Left renal cortex interstitium (tissue), 4 donors: Measurements from ENCODE around the gene HMCES. TPM values are rescaled to one million over a fixed set of nuclear protein-coding genes. Genes with fewer than 3 reads are reported as not detected.
"Not testable (repeated sequence)": the region's sequence is repeated elsewhere in the genome, so short reads cannot be mapped to it uniquely, and the experiment has no call there.

Experiments
- DNase-seq, 4 donors: peaks; one replicate each; pipeline ENCODE4 v3.0.0-alpha.2; 2013; ENCODE audit warnings: low read depth in 4 of 4, low spot score in 2 of 4, missing footprints in 1 of 4
- polyA plus RNA-seq, 4 donors: library from polyadenylated mRNA; unstranded; fragments of 120-200 nt; gene quantifications; one replicate each; pipeline ENCODE4 v1.2.1, GENCODE V29; 2013; ENCODE audit not compliant: insufficient read length in 4 of 4

The HMCES gene
- polyA plus RNA-seq, 4 donors, result 47.3 to 56.5 (median 53.3) TPM

DNA sequence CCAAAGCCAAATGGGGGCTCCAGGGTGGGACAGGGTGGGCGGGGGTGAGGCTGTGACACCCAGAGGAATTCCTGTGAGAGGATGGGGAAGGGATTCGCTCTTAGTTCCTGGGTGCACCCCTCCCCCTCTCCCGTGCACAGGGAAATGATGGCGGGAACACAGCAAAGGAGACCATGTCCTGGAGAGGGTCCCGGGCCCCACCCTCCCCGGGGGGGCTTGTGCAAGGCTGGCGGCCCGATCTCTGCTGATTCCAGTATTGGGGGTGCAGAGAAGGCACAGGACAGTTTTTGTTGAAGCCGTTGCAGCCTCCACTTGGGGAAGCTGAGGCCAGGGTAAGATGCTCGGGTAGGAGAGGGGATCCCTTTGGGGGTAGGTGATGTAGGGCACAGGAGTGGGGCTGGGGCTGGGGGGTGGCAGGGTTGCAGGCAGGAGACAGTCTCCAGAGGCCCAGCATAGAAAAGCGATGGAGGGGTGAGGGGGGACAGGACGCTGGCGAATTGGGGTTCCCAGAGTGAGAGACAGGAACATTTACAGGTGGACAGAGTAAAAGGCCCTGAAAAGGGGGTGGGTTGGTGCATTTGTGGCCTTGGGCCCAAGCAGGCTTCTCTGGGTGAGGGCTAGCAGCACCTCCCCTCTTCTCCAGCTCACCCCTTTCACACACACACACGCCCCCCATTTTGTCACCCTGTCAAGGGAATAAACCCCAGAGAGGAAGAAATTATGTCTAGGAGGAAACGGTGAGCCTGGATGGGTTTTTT is 38.5 kb downstream of the HMCES start:
- DNase-seq, result no peak

DNA sequence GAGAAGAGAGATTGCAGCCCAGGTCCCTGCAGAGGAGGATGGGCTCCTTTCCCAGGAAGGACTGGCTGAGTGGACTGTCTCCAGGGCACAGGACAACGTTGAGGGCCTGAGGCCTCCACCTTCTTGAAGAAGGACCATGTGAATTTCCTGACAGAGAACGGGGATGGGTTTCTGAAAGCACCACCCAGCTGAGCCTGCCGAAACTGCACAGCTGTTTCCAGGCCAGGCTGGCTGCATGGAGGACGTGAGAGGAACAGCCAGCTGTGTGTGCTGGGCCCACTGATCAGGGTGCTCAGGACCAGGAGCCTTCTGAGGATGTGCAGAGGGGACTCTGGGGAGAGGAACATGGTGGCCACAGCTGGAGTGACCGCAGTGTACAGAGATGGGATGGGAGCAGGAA is 39.2 kb downstream of the HMCES start:
- no peak for DNase-seq

DNA sequence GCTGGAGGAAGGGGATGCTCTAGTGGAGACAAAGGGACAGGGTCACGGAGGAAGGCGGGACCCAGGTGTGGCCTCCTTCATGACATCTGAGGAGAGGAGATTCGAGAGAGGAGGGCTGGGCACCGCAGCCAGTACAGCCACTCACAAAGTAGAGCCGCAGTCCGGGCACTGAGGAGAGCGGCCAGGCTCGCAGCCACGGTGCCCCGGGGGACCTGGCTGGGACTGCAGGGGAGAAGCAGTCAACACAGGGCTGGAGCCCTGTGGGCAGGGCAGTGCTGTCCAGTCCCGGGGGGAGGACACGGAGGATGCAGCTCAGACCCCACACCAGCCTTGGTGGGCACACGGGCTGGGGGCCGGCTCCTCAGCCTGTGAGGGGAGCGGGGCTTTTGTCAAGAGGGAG is 40.3 kb downstream of the HMCES start:
- no peak for DNase-seq

DNA sequence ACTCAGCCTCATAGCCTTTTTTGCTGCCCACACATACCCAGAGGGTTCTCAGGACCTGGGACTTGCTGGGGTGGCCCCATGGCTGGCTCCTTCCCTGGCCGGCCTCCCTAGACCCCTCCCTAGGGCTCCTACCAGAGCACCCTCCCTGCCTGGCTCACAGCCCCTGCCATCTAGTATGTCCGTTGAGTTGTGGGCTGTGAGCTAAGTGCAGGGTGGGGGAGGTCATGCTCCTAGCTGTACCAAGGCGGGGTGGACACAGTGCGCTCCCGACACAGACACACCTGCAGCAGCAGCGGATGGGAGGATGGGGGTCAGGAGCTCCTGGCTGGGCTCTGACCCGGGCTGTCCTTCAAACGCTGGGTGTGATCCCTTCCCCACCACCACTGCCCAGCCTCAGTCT is 41.6 kb downstream of the HMCES start:
- no peak for DNase-seq

DNA sequence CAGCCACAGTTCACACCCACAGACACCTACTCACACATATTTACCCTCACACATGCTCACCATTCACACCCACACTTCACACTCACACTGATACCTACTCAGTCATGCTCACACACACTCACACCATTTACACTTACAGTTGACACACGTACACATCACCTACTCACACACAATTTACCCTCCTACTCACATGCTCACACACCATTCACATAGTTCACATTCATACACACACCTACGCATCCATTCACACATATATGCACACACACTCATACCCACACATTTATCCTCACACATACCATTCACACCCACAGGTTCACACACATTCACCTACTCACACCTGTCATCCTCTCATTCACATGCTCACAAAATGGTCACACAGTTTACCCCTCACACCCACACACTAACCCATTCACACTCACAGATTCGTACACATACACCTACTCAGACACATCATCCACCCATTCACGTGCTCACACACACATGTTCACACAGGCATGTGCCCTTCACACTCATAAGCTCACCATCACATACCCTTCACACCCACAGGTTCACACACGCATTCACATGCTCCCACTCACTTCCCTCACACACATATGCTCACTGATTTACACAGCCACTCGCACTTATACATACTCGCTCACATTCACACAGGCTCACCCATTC is 42.3 kb downstream of the HMCES start:
- no peak for DNase-seq

DNA sequence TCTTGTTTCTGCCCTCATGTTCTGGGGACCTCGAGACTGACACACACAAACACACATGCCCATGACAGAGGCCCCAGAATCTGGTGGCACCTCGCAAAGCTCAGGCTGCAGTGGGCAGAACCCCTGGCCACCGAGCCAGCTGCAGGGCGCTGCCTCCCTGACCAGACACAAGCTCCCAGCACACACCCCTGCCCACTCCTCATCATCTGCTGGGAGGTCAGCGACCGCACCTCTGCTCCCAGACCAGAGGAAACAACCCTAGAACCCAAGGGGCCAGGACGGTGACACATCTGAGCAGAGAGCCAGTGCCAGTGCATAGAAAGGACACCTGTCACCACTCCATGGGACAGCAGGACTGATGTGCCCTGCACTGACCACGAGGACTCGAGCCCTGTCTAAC is 43.2 kb downstream of the HMCES start:
- DNase-seq, result no peak

DNA sequence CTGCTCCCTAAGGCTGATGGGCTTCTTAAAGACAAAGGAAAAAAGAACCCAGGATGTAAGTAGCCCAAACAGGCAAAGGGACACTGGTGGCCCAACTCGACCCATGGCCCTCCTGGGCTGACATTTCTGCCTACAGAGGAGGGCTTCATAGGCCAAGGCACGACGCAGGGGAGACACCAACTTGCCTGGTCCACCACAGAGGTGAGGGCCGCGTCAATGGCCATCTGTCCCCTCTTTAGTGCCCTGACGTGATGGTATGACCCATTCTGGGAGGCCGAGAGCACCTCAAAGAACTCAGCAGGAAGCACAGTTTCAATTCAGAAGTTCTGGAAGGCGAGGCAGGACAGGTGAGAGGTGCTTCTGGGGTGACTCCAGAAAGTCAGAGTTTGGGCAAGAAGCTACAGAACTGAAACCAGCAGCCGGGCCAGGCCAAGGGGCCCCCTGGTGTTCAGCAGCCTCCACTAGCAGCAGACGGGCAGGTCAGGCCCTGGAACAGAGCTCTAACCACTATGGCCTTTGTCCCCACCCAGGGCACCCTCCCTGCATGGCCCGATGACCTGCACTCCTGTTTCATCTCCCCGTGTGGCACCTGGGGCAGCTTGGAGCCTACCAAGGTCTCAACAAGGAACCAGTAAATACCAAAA is 45.1 kb downstream of the HMCES start:
- no peak for DNase-seq

DNA sequence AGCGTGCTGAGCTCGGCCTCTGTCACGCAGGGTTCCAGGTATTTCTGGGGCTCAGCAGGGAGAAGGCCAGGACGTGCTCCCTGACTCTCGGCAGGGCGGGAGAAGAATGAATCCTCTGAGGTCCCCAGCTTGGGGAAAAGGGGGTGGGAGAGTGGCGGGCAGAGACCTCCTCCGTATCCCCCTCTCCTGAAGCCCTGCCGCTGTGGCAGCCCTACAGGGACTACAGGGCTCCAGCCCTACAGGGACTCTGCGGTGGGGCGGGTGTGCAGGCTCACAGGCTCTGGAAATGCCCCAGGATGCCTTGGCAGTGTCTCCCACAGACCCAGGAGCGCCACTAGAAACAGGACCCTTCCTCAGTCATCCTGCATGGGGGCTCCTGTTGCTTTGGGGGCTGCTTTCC is 46.2 kb downstream of the HMCES start:
- no peak for DNase-seq

DNA sequence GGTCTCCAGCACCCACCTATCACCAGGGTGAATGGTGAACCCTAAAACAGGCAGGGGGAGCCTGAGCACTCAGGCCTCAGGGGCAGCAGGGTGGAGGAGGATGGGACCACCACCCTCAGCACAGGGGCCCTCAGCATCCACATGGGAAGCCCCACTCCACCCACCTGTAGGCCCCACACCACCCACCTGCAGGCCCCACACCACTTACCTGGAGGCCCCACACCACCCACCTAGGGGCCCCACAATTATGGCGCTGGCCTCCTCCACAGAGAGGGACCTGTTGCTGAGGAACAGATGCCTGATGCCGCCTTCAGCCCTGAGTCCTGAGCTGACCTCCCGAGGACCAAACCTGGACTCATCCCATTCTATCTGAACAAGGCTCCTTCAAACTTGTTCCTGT is 46.7 kb downstream of the HMCES start:
- no peak for DNase-seq

DNA sequence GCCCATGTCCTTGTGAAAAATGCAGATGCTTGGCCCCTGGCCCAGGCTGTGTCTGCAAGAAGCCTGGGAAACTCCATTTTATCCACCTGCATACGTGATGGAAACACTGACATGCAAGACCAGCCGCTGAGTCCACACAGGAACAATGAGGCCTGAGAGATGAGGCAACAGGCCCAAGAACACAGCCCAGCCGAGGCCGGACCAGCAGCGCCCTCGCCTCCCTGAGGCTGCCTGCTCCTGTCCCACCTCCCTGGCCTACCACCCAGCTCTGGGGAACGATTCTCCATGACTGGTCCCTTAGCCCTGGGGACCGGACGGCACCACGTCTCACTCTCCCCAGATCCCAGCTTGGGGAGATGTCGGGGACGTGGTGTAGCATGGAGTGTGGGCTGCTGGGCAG is 47.5 kb downstream of the HMCES start:
- no peak for DNase-seq

DNA sequence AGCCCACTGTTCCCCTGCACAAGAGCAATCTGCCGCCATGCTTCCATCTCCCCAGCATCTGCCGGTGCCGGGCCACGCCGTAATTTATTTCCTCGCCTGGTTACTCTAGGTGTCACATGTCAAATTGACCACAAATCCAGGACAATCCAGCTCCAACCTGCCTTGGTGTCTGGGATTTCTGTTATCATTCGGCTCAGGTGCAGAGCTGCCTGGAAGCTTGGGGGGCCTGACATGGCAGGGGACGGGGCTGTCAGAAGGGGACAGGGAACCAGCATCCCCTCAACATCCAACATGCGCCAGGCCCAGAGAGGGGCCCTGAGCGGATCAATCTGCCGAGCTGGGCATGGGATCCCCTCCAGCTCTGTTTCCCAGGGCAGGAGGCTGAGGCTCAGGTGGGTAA is 47.9 kb downstream of the HMCES start:
- no peak for DNase-seq

DNA sequence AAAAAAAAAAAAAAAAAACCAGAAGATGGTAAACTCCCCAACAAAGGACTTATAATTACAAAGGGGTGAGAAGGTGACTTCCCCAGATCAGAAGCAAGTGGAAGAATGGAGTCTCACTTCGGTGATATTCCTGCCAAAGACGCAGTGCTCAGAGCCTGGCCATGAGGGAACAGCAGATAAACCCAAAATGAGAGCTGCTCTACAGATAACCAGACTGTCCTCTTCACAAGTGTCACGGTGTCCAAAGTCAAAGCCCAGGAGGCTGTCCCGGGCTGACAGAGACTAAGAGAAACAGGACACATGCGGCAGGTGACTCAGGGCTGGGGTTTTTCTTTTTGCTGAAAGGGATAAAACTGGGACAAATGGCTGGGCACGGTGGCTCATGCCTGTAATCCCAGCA is 48.8 kb downstream of the HMCES start:
- DNase-seq, result no peak

DNA sequence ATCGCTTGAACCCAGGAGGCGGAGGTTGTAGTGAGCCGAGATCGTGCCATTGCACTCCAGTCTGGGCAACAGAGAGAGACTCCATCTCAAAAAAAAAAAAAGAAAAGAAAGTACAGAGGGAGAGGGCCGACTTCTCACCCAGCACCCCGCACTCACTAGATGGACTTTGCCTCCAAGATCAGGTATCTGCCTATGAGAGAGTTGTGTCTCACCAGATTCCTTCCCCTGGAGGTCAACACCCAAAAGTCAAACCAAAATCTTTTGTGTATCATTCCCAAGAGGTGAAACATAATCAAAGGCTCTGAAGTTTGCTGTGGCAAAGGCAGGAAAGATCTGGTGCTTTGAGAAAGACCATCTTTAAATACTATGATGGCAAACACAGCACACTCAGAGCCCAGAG is 51.2 kb downstream of the HMCES start:
- DNase-seq, result no peak

DNA sequence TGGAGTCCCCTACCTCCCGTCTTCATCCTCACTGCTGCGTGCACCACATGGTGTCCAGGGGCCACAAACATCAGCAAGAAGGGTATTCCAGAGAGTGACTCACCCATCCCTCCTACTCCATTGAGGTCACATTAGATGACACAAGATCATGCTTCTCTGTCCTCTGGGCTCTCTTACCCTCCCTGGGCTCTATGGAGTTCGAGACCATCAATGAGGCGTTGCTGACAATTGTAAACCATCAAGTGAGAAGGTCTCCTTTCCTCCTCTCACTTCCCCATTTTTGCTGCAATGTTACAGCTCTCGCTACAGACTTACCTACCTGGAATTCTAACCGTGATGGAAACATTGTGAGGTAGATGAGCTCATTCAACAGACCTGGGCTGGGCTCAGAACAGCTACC is 51.7 kb downstream of the HMCES start:
- no peak for DNase-seq

DNA sequence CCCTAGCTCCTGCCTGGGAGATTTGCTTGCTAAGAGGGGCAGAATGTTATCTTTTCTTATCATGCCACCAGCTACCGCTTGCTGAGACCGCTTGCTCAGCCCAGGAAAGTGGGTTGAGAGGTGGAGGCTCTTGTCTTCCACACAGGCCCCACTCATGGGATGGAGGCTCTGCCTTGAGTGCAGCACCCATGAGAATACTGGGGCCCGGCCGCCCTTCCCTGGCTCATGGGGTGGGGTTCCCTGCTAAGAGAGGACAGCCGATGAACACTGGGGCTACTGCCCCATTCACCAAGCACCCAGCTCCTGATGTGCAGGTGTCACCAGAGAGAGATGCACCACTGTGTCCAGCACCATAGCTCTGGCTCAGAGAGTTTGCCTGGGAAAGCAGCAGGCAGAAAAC is 55.2 kb downstream of the HMCES start:
- no peak for DNase-seq

DNA sequence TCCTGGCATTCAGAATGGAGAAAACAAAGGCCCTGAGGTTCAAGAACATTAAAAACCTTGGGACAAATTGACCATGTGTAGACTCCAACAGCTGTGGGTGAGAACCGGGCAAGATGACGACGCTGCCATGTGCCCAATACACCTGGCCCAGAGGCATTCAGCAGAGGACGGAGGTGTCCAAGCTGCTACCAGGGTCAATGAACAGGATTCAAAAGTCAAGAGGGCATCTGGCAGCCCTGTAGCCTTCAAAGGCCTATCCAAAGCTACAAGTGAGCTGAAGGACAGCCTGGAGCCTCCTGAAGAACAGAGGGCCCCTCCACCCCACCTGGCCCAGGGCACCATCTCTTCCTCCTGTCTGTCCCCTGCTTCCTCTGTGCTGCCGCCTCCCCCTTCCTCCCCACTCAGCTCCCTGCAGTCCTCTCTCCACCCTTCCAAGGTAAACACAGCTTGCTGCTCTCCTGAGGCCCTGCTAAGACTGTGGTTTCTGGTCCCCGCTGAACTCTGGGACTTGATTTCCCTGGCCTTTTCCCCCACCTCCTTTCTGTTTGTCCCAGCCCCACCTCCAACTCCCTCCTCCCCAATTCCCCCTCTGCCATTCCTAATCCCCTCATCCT is 57.5 kb downstream of the HMCES start:
- no peak for DNase-seq

DNA sequence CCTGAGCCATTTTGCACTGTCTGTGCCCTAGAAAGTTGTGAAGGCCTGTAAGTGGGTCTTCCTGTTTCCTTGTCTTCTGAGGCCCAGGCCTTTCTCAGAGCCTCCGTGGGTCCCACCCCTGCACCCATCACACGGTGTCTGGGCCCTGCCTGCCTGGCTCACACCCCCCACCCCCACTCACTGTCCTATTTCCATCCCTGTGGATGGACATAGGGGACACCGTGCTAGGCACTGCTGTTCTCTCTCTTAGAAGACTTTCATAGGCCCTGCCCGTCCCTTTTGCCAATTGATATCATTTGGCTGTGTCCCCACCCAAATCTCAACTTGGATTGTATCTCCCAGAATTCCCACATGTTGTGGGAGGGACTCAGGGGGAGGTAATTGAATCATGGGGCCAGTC is 59.0 kb downstream of the HMCES start:
- not testable (repeated sequence) for DNase-seq

DNA sequence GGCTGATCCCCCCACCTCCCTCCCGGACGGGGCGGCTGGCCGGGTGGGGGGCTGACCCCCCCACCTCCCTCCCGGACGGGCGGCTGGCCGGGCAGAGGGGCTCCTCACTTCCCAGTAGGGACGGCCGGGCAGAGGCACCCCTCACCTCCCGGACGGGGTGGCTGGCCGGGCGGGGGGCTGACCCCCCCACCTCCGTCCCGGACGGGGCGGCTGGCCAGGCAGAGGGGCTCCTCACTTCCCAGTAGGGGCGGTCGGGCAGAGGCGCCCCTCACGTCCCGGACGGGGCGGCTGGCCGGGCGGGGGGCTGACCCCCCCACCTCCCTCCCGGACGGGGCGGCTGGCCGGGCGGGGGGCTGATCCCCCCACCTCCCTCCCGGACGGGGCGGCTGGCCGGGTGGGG is 60.5 kb downstream of the HMCES start:
- not testable (repeated sequence) for DNase-seq

DNA sequence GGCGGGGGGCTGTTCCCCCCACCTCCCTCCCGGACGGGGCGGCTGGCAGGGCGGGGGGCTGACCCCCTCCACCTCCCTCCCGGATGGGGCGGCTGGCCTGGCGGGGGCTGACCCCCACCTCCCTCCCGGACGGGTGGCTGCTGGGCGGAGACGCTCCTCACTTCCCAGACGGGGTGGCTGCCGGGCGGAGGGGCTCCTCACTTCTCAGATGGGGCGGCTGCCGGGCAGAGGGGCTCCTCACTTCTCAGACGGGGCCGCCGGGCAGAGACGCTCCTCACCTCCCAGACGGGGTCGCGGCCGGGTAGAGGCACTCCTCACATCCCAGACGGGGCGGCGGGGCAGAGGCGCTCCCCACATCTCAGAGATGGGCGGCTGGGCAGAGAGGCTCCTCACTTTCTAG is 61.2 kb downstream of the HMCES start:
- not testable (repeated sequence) for DNase-seq

DNA sequence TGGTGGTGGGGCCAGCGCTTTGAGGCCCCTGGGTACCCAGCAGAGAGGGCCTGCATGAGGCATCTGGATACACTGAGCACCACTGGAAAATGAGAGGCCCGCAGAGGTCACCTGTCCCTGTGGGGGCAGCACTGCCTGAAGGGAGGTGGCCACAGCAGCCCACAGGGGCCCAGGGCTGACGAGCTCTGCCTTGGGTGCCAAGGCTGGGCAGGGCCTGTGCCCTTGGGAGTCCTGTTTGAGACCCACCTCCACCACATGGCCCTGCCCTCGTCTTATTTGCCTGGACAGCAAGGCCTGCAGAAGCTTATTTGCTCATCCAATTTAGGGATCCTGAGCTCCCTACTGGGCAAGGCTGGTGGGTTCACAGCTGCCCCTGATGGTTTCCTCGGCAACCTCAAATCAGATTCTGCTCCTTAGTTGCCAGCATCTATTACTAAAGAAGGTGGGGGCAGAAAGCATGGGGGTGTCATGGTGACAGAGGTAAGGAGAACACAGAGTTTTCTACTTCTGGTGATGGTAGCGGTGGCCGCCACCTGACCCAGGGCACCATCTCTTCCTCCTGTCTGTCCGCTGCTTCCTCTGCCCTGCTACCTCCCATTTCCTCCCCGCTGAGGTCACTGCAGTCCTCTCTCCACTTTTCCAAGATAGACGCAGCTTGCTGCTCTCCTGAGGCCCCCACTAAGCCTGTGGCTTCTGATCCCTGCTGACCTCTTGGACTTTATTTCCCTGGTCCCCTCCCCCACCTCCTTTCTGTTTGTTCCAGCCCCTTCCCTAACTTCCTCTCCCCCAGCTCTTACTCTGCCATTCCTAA is 62.9 kb downstream of the HMCES start:
- DNase-seq, result no peak
